Vagina (tissue), 2 donors: ENCODE data around the gene MAGEB1. TPM values are rescaled to one million over a fixed set of nuclear protein-coding genes. Genes with fewer than 3 reads are reported as not detected.

ENCODE experiments used
- DNase-seq, 2 donors: peaks; one replicate each; pipeline ENCODE4 v3.0.0-alpha.2; 2017; ENCODE audit errors: extremely low spot score in 2 of 2
- H3K27ac ChIP-seq: fragments of 200-600 bp; sonication (generic); one replicate; pipeline ENCODE4 v1.5.1; 2019
- H3K27me3 ChIP-seq: fragments of 200-600 bp; sonication (generic); one replicate; pipeline ENCODE4 v1.5.1; 2019
- H3K36me3 ChIP-seq, 2 donors: fragments of 200-600 bp; sonication (generic); one replicate each; pipeline ENCODE4 v1.5.1; 2017 to 2019
- H3K4me1 ChIP-seq: fragments of 200-600 bp; sonication (generic); one replicate; pipeline ENCODE4 v1.5.1; 2019
- H3K4me3 ChIP-seq, 2 donors: fragments of 200-600 bp; sonication (generic); 1 replicate in 1 of 2; 2 replicates in 1 of 2; pipeline ENCODE4 v1.5.1; 2016 to 2019
- H3K9me3 ChIP-seq: fragments of 200-600 bp; sonication (generic); one replicate; pipeline ENCODE4 v1.5.1; 2019
- POLR2A ChIP-seq, 2 donors: fragments of 450-650 bp; IDR thresholded peaks; one replicate each; pipeline ENCODE4 v1.6.1; 2017; ENCODE audit warnings: antibody characterized with exemption in 2 of 2, mild to moderate bottlenecking in 2 of 2, moderate library complexity in 2 of 2
- POLR2AphosphoS5 ChIP-seq, 2 donors: sonication (generic); formaldehyde crosslinking; IDR thresholded peaks; one replicate each; pipeline ENCODE4 v1.9.0; 2017; ENCODE audit warnings: antibody characterized with exemption in 2 of 2, mild to moderate bottlenecking in 2 of 2, low read depth in 1 of 2; ENCODE audit not compliant: insufficient read depth in 1 of 2
- intact Hi-C: fragments of 100-400 bp; cut with DNase I; formaldehyde crosslinking; loops from one replicate; pipeline ENCODE4 v1.15.1; 2023
- total RNA-seq: library from RNA; depleted of rRNA; stranded (reverse); fragments of >200 nt; gene quantifications from one replicate; pipeline ENCODE4 v1.2.3, GENCODE V29; 2016
- TF ChIP-seq, protein P1 (sequence below), 3 experiments: fragments of 450-650 bp in 2 of 3; fragments of 200-600 bp in 1 of 3; sonication (generic) in 1 of 3; IDR thresholded peaks; one replicate each; pipeline ENCODE4 v1.5.1; 2017 to 2019; ENCODE audit warnings: antibody characterized with exemption in 3 of 3, mild to moderate bottlenecking in 2 of 3, moderate library complexity in 2 of 3

Gene MAGEB1, protein sequence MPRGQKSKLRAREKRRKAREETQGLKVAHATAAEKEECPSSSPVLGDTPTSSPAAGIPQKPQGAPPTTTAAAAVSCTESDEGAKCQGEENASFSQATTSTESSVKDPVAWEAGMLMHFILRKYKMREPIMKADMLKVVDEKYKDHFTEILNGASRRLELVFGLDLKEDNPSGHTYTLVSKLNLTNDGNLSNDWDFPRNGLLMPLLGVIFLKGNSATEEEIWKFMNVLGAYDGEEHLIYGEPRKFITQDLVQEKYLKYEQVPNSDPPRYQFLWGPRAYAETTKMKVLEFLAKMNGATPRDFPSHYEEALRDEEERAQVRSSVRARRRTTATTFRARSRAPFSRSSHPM
- total RNA-seq: not detected

DNA sequence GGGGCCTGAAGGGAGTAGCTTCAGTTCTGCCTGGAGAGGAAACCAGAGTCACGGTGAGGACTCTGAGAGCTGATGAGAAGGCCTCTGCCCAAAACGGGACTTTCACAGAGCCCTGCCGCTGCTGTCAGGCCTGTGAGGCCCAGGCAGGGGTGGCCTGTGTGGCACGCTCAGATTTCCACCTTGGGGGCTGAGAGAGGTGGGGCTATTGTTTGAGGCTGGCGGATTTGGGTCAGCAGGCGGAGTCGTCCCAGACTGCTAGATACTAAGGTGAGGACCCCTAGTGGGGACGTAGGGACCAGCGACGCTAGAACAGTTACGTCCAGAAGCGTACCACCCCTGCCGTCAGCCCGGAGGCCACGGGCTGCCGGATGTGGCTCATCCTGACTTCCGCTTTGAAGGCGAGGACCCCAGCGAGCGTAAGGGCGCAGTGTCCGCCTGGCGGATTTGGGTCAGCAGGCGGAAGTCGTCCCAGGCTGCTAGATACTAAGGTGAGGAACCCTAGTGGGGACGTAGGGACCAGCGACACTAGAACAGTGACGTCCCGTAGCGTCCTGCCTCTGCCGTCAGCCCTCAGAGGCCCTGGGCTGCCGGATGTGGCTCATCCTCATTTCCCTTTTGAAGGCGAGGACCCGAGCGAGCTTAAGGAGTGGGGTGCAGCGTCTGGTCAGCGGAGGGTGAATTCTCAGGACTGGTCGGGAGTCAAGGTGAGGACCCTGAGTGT lies at the start of gene MAGEB1:
TSS of gene MAGEB1 (plus strand) at position 378 of the 721 bp plus-strand sequence. CDS start 3,348 bp downstream, outside the sequence.
- intact Hi-C loops: no loop called here
- no peak for DNase-seq
- no peaks in the 10 kb centered on the region for H3K27me3 ChIP-seq
- H3K4me3 ChIP-seq: no peak within 1 kb of the TSS
- H3K27ac ChIP-seq: no peak within 1 kb of the TSS
- no peaks in the 10 kb centered on the region for H3K9me3 ChIP-seq
- no peaks in the 10 kb centered on the region for H3K4me1 ChIP-seq
- TF ChIP-seq, protein P1, sequence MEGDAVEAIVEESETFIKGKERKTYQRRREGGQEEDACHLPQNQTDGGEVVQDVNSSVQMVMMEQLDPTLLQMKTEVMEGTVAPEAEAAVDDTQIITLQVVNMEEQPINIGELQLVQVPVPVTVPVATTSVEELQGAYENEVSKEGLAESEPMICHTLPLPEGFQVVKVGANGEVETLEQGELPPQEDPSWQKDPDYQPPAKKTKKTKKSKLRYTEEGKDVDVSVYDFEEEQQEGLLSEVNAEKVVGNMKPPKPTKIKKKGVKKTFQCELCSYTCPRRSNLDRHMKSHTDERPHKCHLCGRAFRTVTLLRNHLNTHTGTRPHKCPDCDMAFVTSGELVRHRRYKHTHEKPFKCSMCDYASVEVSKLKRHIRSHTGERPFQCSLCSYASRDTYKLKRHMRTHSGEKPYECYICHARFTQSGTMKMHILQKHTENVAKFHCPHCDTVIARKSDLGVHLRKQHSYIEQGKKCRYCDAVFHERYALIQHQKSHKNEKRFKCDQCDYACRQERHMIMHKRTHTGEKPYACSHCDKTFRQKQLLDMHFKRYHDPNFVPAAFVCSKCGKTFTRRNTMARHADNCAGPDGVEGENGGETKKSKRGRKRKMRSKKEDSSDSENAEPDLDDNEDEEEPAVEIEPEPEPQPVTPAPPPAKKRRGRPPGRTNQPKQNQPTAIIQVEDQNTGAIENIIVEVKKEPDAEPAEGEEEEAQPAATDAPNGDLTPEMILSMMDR (IDR thresholded peaks at IDR 0.05): no peak
- TF ChIP-seq POLR2AphosphoS5 (IDR thresholded peaks at IDR 0.05; ENCODE audit: insufficient read depth in 1 of 2, low read depth in 1 of 2) (no peak), POLR2A (IDR thresholded peaks at IDR 0.05) (no peak)
- no peaks in the 10 kb centered on the region for H3K36me3 ChIP-seq

DNA sequence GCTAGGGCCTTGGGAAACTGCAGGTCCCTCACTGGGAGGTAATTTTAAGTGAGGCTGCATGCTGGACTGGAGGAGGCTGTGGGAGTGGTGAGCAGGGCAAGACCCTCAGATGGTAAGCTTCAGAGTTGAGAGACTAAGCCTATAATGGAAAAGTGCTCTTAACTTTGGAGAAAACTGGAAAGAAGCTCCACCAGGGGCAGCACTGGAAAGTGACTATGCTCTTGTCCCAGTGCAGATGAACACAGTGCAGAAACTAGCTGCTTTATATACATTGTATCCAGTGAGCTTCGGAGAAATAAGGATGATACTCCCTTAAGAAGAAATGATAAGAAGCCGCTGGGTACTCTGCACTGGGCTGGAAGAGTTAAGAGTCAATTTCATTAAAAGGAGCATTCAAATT lies 34.8 kb upstream of the MAGEB1 start:
- no peaks in the 10 kb centered on the region for H3K4me1 ChIP-seq
- no peak overlapping the region for H3K4me3 ChIP-seq
- intact Hi-C loops: no loop called here
- H3K9me3 ChIP-seq: no peaks in the 10 kb centered on the region
- H3K27ac ChIP-seq: no peak overlapping the region
- H3K27me3 ChIP-seq: no peaks in the 10 kb centered on the region
- H3K36me3 ChIP-seq: no peaks in the 10 kb centered on the region
- TF ChIP-seq, protein P1 (IDR thresholded peaks at IDR 0.05): no peak
- no peak for TF ChIP-seq POLR2AphosphoS5 (IDR thresholded peaks at IDR 0.05; ENCODE audit: insufficient read depth in 1 of 2, low read depth in 1 of 2)
- TF ChIP-seq POLR2A (IDR thresholded peaks at IDR 0.05): no peak
- DNase-seq: no peak

DNA sequence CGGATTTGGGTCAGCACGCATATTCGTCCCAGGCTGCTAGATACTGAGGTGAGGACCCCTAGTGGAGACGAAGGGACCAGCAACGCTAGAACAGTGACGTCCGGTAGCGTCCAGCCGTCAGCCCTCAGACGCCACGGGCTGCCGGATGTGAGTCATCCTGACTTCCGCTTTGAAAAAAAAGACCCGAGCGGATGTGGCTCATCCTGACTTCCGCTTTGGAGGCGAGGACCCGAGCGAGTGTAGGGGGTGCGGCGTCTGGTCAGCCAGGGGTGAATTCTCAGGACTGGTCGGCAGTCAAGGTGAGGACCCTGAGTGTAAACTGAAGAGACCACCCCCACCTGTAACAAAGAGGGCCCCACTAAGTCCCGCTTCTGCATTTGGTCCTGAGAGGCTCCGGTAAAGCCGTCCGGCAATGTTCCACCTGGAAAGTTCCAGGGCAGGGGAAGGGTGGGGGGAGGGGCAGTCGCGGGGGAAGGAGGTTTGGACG lies 31.5 kb upstream of the MAGEB1 start, which contains the start of gene MAGEB2:
TSS of gene MAGEB2 (plus strand) at position 207 of the 487 bp plus-strand sequence. CDS start 3,018 bp downstream, outside the sequence.
- intact Hi-C loops: no loop called here

DNA sequence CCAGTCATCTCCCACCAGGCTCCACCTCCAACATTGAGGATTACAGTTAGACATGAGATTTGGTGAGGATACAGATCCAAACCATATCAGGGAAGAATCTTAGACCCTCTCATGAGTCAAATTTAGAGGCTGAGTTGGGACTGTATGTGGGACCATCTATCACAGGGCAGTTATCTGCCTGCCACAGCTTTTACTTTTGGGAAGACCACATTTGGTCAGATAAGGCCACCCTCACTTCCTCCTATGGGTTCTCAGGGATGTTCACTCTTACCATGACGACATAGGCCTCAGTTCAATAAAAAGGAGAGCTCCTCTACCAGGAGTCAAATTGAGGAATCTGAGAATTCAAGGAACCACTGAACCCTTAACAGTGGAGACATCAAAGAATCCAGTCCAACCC lies 29.5 kb upstream of the MAGEB1 start:
- no peaks in the 10 kb centered on the region for H3K4me1 ChIP-seq
- no peak overlapping the region for H3K4me3 ChIP-seq
- no peaks in the 10 kb centered on the region for H3K27me3 ChIP-seq
- H3K36me3 ChIP-seq: no peaks in the 10 kb centered on the region
- TF ChIP-seq POLR2A (IDR thresholded peaks at IDR 0.05) (no peak), POLR2AphosphoS5 (IDR thresholded peaks at IDR 0.05; ENCODE audit: insufficient read depth in 1 of 2, low read depth in 1 of 2) (no peak)
- TF ChIP-seq, protein P1 (IDR thresholded peaks at IDR 0.05): no peak
- no peak overlapping the region for H3K27ac ChIP-seq
- no peaks in the 10 kb centered on the region for H3K9me3 ChIP-seq
- intact Hi-C loops: no loop called here
- DNase-seq: no peak

More for the DNA sequence above, 31.5 kb upstream of the MAGEB1 start, which contains the start of gene MAGEB2:
- H3K27ac ChIP-seq: no peak within 1 kb of the TSS
- TF ChIP-seq POLR2AphosphoS5 (IDR thresholded peaks at IDR 0.05; ENCODE audit: insufficient read depth in 1 of 2, low read depth in 1 of 2) (no peak), POLR2A (IDR thresholded peaks at IDR 0.05) (no peak)
- TF ChIP-seq, protein P1 (IDR thresholded peaks at IDR 0.05): no peak
- H3K9me3 ChIP-seq: no peaks in the 10 kb centered on the region
- H3K27me3 ChIP-seq: no peaks in the 10 kb centered on the region
- no peaks in the 10 kb centered on the region for H3K36me3 ChIP-seq
- no peaks in the 10 kb centered on the region for H3K4me1 ChIP-seq
- no peak within 1 kb of the TSS for H3K4me3 ChIP-seq
- no peak for DNase-seq
